Measurements from ENCODE around the gene HARBI1. TPM values are rescaled to one million over a fixed set of nuclear protein-coding genes. Genes with fewer than 3 reads are reported as not detected.

The HARBI1 gene
- total and polyA plus RNA-seq, 9 of the 15 experiments (the other 6 are each of a cell fraction or from before 2014, with no cell fraction given) = 3.5 to 8.4 (median 5.5) TPM

GRCh38 chr11:46658259-46658658 lies 41.2 kb upstream of the HARBI1 start:
- no peak for FAIRE-seq
- in situ Hi-C loops (cut with MboI) (no loop called here), intact Hi-C loops (cut with micrococcal nuclease) (no loop called here)
- peaks cover 56% of the 10 kb centered on the region for H3K36me3 ChIP-seq (ENCODE audit: control insufficient read depth, insufficient read depth, low read length)
- H4K20me1 ChIP-seq (replicated peaks; ENCODE audit: control insufficient read depth, insufficient read depth, low read length) = no peaks in the 10 kb centered on the region
- H3K9ac ChIP-seq (ENCODE audit: insufficient read depth in 1 of 2, low read depth in 2 of 2, low read length in 2 of 2) = no peak overlapping the region
- WGBS (ENCODE audit: insufficient coverage, low coverage, missing lambda C conversion rate) = 85% methylated on average over 4 of the region's 4 CpGs
- no peak overlapping the region for H3K27ac ChIP-seq (ENCODE audit: extremely low read depth, low read depth, low read length)
- ChIA-PET CTCF (ENCODE audit: low intra/inter-chr PET ratio) (no interaction called here), POLR2A (interaction anchor here (0.7 kb wide), 1 partner anchor 9 kb away, joined by 3 read pairs; no protein-coding TSS in a partner anchor)
- H3K4me2 ChIP-seq (ENCODE audit: insufficient read depth, low read length) = no peak overlapping the region
- no peak for DNase-seq (ENCODE audit: extremely low read depth in 1 of 4, low spot score in 3 of 4)
- H3K79me2 ChIP-seq (ENCODE audit: control insufficient read depth, insufficient read depth, low read length) = no peaks in the 10 kb centered on the region
- no TSS peak for BruUV-seq (replicated peaks)
- no peak for TF ChIP-seq NFYB (IDR thresholded peaks at IDR 0.05; ENCODE audit: extremely low read depth, insufficient read length)
- peaks cover 0 to under 1% of the 10 kb centered on the region in 2 experiments; a peak in 2 of 5 replicates for H3K4me1 ChIP-seq (replicated peaks in 1 of 2; ENCODE audit: control insufficient read depth in 2 of 2, insufficient read depth in 2 of 2, low read length in 2 of 2)
- no peaks in the 10 kb centered on the region for H3K27me3 ChIP-seq (ENCODE audit: control insufficient read depth in 2 of 2, insufficient read depth in 2 of 2, low read length in 2 of 2)
- H3K9me3 ChIP-seq (replicated peaks; ENCODE audit: control insufficient read depth, insufficient read depth, low read depth, low read length) = no peaks in the 10 kb centered on the region
- H2AFZ ChIP-seq (ENCODE audit: low read depth, low read length) = no peak overlapping the region
- no peaks in the 10 kb centered on the region for H3K9me1 ChIP-seq (ENCODE audit: control insufficient read depth, insufficient read depth, low read length)
- H3K4me3 ChIP-seq = no peak overlapping the region
- no peak for ATAC-seq

GRCh38 chr11:46657186-46657585 lies 40.2 kb upstream of the HARBI1 start:
- no peaks in the 10 kb centered on the region for H4K20me1 ChIP-seq (replicated peaks; ENCODE audit: control insufficient read depth, insufficient read depth, low read length)
- H3K4me2 ChIP-seq (ENCODE audit: insufficient read depth, low read length) = no peak overlapping the region
- BruUV-seq (replicated peaks) = no TSS peak
- POLR2A ChIA-PET = interaction anchor here (0.7 to 1.3 kb wide), 3 partner anchors 17 to 87 kb away, joined by 3 read pairs; no protein-coding TSS in a partner anchor
- no peak overlapping the region for H3K9ac ChIP-seq (ENCODE audit: insufficient read depth in 1 of 2, low read depth in 2 of 2, low read length in 2 of 2)
- intact Hi-C loops (cut with micrococcal nuclease) = no loop called here
- DNase-seq (ENCODE audit: extremely low read depth in 1 of 4, low spot score in 3 of 4) = no peak
- in situ Hi-C loops (cut with MboI) = no loop called here
- no peaks in the 10 kb centered on the region for H3K79me2 ChIP-seq (ENCODE audit: control insufficient read depth, insufficient read depth, low read length)
- H3K9me1 ChIP-seq (ENCODE audit: control insufficient read depth, insufficient read depth, low read length) = no peaks in the 10 kb centered on the region
- H2AFZ ChIP-seq (ENCODE audit: low read depth, low read length) = no peak overlapping the region
- CTCF ChIA-PET (ENCODE audit: low intra/inter-chr PET ratio) = no interaction called here
- FAIRE-seq = no peak
- H3K4me3 ChIP-seq = no peak overlapping the region
- no peak for ATAC-seq
- H3K36me3 ChIP-seq (ENCODE audit: control insufficient read depth, insufficient read depth, low read length) = peaks cover 53% of the 10 kb centered on the region; the same call in 2 of the 3 replicates
- no peaks in the 10 kb centered on the region for H3K27me3 ChIP-seq (ENCODE audit: control insufficient read depth in 2 of 2, insufficient read depth in 2 of 2, low read length in 2 of 2)
- TF ChIP-seq HLTF (IDR thresholded peaks at IDR 0.05) = no peak
- TF ChIP-seq SREBF2 (CRISPR knock-in tag; IDR thresholded peaks at IDR 0.05) = no peak
- no peaks in the 10 kb centered on the region for H3K9me3 ChIP-seq (replicated peaks; ENCODE audit: control insufficient read depth, insufficient read depth, low read depth, low read length)
- H3K4me1 ChIP-seq (replicated peaks in 1 of 2; ENCODE audit: control insufficient read depth in 2 of 2, insufficient read depth in 2 of 2, low read length in 2 of 2) = no peaks in the 10 kb centered on the region
- H3K27ac ChIP-seq (ENCODE audit: extremely low read depth, low read depth, low read length) = no peak overlapping the region
- whole genome bisulfite sequencing (ENCODE audit: insufficient coverage, low coverage, missing lambda C conversion rate) = 82% methylated on average over 3 of the region's 3 CpGs

Data from K562 (cell line).